ENCODE measurements around the gene CTR9. TPM values are rescaled to one million over a fixed set of nuclear protein-coding genes. Genes with fewer than 3 reads are reported as not detected.

Gene CTR9
- 27.7 and 28.0 TPM in 2 replicates for total RNA-seq
- long read RNA-seq, full-length matches to known transcripts: 9 of 317 reads
- long read RNA-seq, partial matches to known transcripts: 293 of 317 reads
- long read RNA-seq, other reads (novel, unspliced or antisense): 15 of 317 reads

DNA sequence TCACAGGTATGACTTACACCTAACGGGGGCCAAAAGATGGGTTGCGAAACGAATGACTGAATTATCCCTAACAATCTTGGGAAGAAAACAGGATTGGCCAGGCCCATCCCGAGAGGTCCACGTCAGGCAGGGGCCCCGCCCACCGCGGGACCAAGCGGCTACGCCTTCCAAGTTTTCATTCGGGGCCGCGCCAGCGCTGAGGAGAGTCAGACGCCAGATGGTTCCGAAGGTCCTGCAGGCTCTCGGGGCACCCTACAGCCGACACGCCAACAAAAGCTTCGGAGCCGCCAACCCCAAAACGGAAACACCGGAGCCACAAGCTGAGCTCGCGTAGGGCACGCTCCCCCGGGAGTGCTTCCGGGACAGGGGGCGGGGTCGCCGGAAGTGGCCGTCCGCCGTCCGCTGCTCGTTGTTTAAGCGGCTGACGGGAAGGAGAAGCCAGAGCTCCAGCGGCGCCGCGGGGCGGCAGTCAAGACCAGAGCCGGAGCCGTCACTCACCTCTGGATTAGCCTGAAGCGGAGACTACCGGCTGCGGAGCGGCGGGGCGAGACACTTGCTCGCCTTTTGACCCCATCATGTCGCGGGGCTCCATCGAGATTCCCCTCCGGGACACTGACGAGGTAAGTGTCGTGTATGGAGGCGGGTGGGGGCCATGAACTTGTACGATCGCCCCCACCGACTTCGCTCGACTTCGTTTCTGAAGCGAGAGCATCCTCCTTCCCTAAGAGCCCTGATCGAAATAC, at the start of gene CTR9:
TSS of gene CTR9 (plus strand) at position 409 of the 743 bp plus-strand sequence. CDS start at position 576, 167 bp downstream.
- Mint-ChIP-seq H3K27ac (ENCODE audit: unreplicated experiment) (peak within 1 kb of the TSS; percentile 99), H3K9me3 (ENCODE audit: unreplicated experiment) (no peaks in the 10 kb centered on the region), H3K36me3 (ENCODE audit: unreplicated experiment) (peaks cover 12% of the 10 kb centered on the region), H3K27me3 (ENCODE audit: unreplicated experiment) (no peaks in the 10 kb centered on the region), H3K4me3 (ENCODE audit: unreplicated experiment) (peak within 1 kb of the TSS; percentile 94), H3K4me1 (ENCODE audit: unreplicated experiment) (peaks cover 13% of the 10 kb centered on the region)
- TF ChIP-seq, protein P1, sequence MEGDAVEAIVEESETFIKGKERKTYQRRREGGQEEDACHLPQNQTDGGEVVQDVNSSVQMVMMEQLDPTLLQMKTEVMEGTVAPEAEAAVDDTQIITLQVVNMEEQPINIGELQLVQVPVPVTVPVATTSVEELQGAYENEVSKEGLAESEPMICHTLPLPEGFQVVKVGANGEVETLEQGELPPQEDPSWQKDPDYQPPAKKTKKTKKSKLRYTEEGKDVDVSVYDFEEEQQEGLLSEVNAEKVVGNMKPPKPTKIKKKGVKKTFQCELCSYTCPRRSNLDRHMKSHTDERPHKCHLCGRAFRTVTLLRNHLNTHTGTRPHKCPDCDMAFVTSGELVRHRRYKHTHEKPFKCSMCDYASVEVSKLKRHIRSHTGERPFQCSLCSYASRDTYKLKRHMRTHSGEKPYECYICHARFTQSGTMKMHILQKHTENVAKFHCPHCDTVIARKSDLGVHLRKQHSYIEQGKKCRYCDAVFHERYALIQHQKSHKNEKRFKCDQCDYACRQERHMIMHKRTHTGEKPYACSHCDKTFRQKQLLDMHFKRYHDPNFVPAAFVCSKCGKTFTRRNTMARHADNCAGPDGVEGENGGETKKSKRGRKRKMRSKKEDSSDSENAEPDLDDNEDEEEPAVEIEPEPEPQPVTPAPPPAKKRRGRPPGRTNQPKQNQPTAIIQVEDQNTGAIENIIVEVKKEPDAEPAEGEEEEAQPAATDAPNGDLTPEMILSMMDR (IDR thresholded peaks at IDR 0.05): peak; percentile 26
- DNase-seq (ENCODE audit: extremely low spot score, unreplicated experiment): peak; percentile 97

DNA sequence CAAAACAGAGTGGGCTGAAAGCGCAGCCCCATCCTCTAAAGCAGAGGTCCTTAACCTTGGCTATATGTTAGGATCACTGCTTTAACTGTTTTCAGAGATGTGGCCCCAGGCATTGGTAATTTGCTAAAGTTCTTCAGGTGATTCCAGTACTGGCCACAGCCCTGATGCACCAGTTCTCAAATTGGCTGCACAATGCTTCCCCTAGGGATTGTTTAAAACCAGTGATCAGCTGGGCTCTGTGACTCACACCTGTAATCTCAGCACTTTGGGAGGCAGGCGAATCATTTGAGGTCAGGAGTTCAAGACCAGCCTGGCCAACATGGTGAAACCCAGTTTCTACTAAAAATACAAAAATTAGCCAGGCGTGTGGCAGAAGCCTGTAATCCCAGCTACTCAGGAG, 49.1 kb upstream of the CTR9 start:
- no peaks in the 10 kb centered on the region for H3K36me3 Mint-ChIP-seq (ENCODE audit: unreplicated experiment)
- no peaks in the 10 kb centered on the region for H3K9me3 Mint-ChIP-seq (ENCODE audit: unreplicated experiment)
- no peak overlapping the region for H3K4me3 Mint-ChIP-seq (ENCODE audit: unreplicated experiment)
- TF ChIP-seq, protein P1 (IDR thresholded peaks at IDR 0.05): no peak
- no peak for DNase-seq (ENCODE audit: extremely low spot score, unreplicated experiment)
- peaks cover 5% of the 10 kb centered on the region for H3K4me1 Mint-ChIP-seq (ENCODE audit: unreplicated experiment)
- H3K27me3 Mint-ChIP-seq (ENCODE audit: unreplicated experiment): no peaks in the 10 kb centered on the region
- no peak overlapping the region for H3K27ac Mint-ChIP-seq (ENCODE audit: unreplicated experiment)

DNA sequence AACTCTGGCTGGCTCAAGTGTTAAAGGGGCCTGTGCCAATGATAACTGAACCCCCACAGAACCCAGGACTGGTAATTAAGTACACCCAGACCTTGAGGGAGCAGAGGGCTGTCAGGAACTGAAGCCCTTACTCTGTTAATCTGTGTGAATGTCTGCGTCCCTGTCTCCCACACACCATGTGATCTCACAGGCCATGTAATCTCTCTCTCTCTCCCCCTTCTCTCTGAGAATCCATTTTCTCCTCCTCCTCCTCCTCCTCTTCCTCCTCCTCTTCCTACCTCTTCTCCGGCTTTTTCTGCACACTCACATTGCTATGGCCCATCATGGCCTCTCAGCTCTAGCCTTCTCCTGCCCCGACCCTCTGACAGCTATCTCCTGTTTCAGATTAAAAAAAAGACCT, 42.9 kb upstream of the CTR9 start:
- Mint-ChIP-seq H3K36me3 (ENCODE audit: unreplicated experiment) (no peaks in the 10 kb centered on the region), H3K4me1 (ENCODE audit: unreplicated experiment) (peaks cover 3% of the 10 kb centered on the region), H3K27me3 (ENCODE audit: unreplicated experiment) (no peaks in the 10 kb centered on the region), H3K9me3 (ENCODE audit: unreplicated experiment) (no peaks in the 10 kb centered on the region), H3K27ac (ENCODE audit: unreplicated experiment) (no peak overlapping the region), H3K4me3 (ENCODE audit: unreplicated experiment) (no peak overlapping the region)
- DNase-seq (ENCODE audit: extremely low spot score, unreplicated experiment): no peak
- TF ChIP-seq, protein P1 (IDR thresholded peaks at IDR 0.05): no peak

DNA sequence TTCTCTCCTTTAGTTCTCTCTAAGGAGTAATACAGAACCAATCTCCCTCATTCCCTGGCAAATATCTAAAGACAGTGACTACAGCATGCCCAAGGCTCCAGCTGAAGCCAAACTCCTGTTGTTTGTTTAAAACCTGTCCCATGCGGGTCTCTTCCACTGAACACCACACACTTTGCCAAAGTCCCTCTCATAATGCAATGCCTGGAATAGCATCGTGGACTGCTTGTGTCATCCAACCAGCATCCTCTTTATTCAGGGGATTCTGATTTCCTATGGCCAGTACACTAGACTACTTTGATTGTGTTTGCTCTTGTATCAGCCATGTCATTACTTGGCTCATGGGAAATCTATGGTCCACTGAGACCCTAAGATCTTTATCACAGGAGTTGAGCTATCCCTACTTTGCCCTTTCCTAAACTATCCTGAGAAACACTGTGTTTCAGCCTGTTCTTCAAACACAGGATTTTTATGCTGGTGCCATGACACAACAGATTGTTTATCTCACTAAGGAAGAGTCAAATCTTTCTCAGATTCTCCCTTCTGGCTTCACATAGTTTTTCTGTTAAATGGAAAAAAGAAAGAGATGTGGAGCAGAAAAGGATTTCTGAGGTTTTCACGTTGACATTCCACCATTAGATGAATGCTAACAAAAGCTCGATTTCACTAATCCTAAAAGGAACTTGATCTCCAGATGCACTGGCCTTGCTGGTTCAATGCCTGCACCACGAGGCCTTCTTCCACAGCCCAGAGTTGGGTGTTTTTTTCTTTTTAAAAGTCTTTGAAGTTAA, 41.6 kb upstream of the CTR9 start:
- no peak overlapping the region for H3K4me3 Mint-ChIP-seq (ENCODE audit: unreplicated experiment)

More for the DNA sequence above, 41.6 kb upstream of the CTR9 start:
- H3K27ac Mint-ChIP-seq (ENCODE audit: unreplicated experiment): no peak overlapping the region
- H3K9me3 Mint-ChIP-seq (ENCODE audit: unreplicated experiment): no peaks in the 10 kb centered on the region
- no peaks in the 10 kb centered on the region for H3K27me3 Mint-ChIP-seq (ENCODE audit: unreplicated experiment)
- no peaks in the 10 kb centered on the region for H3K36me3 Mint-ChIP-seq (ENCODE audit: unreplicated experiment)
- TF ChIP-seq, protein P1 (IDR thresholded peaks at IDR 0.05): no peak
- no peak for DNase-seq (ENCODE audit: extremely low spot score, unreplicated experiment)
- H3K4me1 Mint-ChIP-seq (ENCODE audit: unreplicated experiment): peaks cover 8% of the 10 kb centered on the region
